IMR-90 (cell line): ENCODE measurements around the gene GARIN3. TPM values are rescaled to one million over a fixed set of nuclear protein-coding genes. Genes with fewer than 3 reads are reported as not detected.

ENCODE experiments used
- ATAC-seq: fragments of 200-7000 bp; cut with Tn5 transposase; 2 replicates; pipeline ENCODE4 v1.9.1; 2020; ENCODE audit warnings: low read depth, mild to moderate bottlenecking, moderate library complexity
- BruUV-seq: library from RNA; stranded (reverse); fragments of 400-500 nt; replicated peaks from 2 replicates; lab custom pipeline; 2021; lab: Mats Ljungman, UMichigan
- CTCF ChIA-PET: fragments of 300-600 bp; formaldehyde crosslinking; extraction: SDS; loops from one replicate; lab custom pipeline; 2021; ENCODE audit warnings: antibody characterized with exemption; lab: Yijun Ruan, JAX
- POLR2A ChIA-PET: fragments of 300-600 bp; sonication (Branson Sonifier 250); formaldehyde crosslinking; loops from one replicate; lab custom pipeline; 2022; ENCODE audit warnings: antibody characterized with exemption; ENCODE audit not compliant: unreplicated experiment; lab: Charles Lee
- DNase-seq: peaks from one replicate; pipeline ENCODE4 v3.0.0; 2013
- H2AFZ ChIP-seq: replicated peaks from 2 replicates; pipeline ENCODE3; 2013; ENCODE audit warnings: low read length, mild to moderate bottlenecking; ENCODE audit not compliant: poor library complexity
- H2AK5ac ChIP-seq: 2 replicates; pipeline ENCODE4 v1.6.1; 2013; ENCODE audit warnings: low read depth, low read length, inconsistent platforms
- H2AK9ac ChIP-seq: replicated peaks from 2 replicates; pipeline ENCODE3; 2013; ENCODE audit warnings: mild to moderate bottlenecking, low read depth, low read length, moderate library complexity; ENCODE audit not compliant: poor library complexity
- H2BK120ac ChIP-seq: 2 replicates; pipeline ENCODE4 v1.6.1; 2013; ENCODE audit warnings: low read depth, low read length, inconsistent platforms
- H2BK15ac ChIP-seq: 3 replicates; pipeline ENCODE4 v1.6.1; 2013; ENCODE audit warnings: low read depth, low read length, inconsistent platforms
- H2BK20ac ChIP-seq: 2 replicates; pipeline ENCODE4 v1.6.1; 2013; ENCODE audit warnings: low read depth, mild to moderate bottlenecking, inconsistent platforms, low read length, moderate library complexity
- H2BK5ac ChIP-seq: 2 replicates; pipeline ENCODE4 v1.6.1; 2013; ENCODE audit warnings: mild to moderate bottlenecking, low read depth, low read length, inconsistent platforms; ENCODE audit not compliant: poor library complexity, severe bottlenecking
- H3K14ac ChIP-seq: replicated peaks from 2 replicates; pipeline ENCODE4 v1.6.1; 2013; ENCODE audit warnings: low read depth, low read length, inconsistent platforms
- H3K18ac ChIP-seq: 2 replicates; pipeline ENCODE4 v1.6.1; 2013; ENCODE audit warnings: low read depth, low read length, control low read depth
- H3K23ac ChIP-seq: 2 replicates; pipeline ENCODE4 v1.6.1; 2013; ENCODE audit warnings: low read depth, low read length, inconsistent platforms
- H3K27ac ChIP-seq: 2 replicates; pipeline ENCODE4 v1.5.1; 2013; ENCODE audit warnings: mild to moderate bottlenecking, control low read depth, low read length; ENCODE audit not compliant: insufficient read depth
- H3K27me3 ChIP-seq: 2 replicates; pipeline ENCODE4 v1.6.1; 2013; ENCODE audit warnings: low read length; ENCODE audit not compliant: control insufficient read depth, insufficient read depth
- H3K36me3 ChIP-seq: 2 replicates; pipeline ENCODE4 v1.6.1; 2013; ENCODE audit warnings: low read length, mixed read lengths; ENCODE audit not compliant: control insufficient read depth, insufficient read depth
- H3K4ac ChIP-seq: 2 replicates; pipeline ENCODE4 v1.6.1; 2013; ENCODE audit warnings: low read depth, low read length, inconsistent platforms
- H3K4me1 ChIP-seq: 2 replicates; pipeline ENCODE4 v1.6.1; 2013; ENCODE audit warnings: low read length, mixed read lengths; ENCODE audit not compliant: control insufficient read depth, insufficient read depth
- H3K4me2 ChIP-seq: 2 replicates; pipeline ENCODE4 v1.6.1; 2013; ENCODE audit warnings: low read depth, mild to moderate bottlenecking, control low read depth, low read length, moderate library complexity
- H3K4me3 ChIP-seq: 2 replicates; pipeline ENCODE4 v1.5.1; 2013; ENCODE audit warnings: low read depth, mild to moderate bottlenecking, control low read depth, low read length, moderate library complexity; ENCODE audit not compliant: insufficient read depth
- H3K56ac ChIP-seq: 2 replicates; pipeline ENCODE4 v1.6.1; 2013; ENCODE audit warnings: low read length, inconsistent platforms; ENCODE audit not compliant: insufficient read depth; ENCODE audit errors: extremely low read depth
- H3K79me1 ChIP-seq, 2 experiments: 2 replicates each; pipeline ENCODE4 v1.6.1; 2013; ENCODE audit warnings: low read length in 2 of 2, inconsistent platforms in 1 of 2, low read depth in 1 of 2
- H3K9ac ChIP-seq: 2 replicates; pipeline ENCODE4 v1.6.1; 2013; ENCODE audit warnings: low read depth, low read length, control low read depth
- H3K9me1 ChIP-seq: 2 replicates; pipeline ENCODE4 v1.6.1; 2013; ENCODE audit warnings: low read length, inconsistent platforms; ENCODE audit not compliant: insufficient read depth
- H3K9me3 ChIP-seq: 2 replicates; pipeline ENCODE4 v1.6.1; 2013; ENCODE audit warnings: low read length; ENCODE audit not compliant: control insufficient read depth, insufficient read depth
- H4K20me1 ChIP-seq: 2 replicates; pipeline ENCODE4 v1.6.1; 2013; ENCODE audit warnings: low read length, inconsistent platforms; ENCODE audit not compliant: insufficient read depth
- H4K5ac ChIP-seq: 2 replicates; pipeline ENCODE4 v1.6.1; 2013; ENCODE audit warnings: mild to moderate bottlenecking, low read depth, low read length, control low read depth
- H4K8ac ChIP-seq, 2 experiments: 2 replicates each; pipeline ENCODE4 v1.6.1; 2013; ENCODE audit warnings: low read depth in 2 of 2, low read length in 2 of 2, control low read depth in 1 of 2, inconsistent platforms in 1 of 2
- H4K91ac ChIP-seq: 2 replicates; pipeline ENCODE4 v1.6.1; 2013; ENCODE audit warnings: low read depth, low read length, inconsistent platforms; ENCODE audit not compliant: insufficient read depth
- CTCF ChIP-seq: conservative IDR thresholded peaks from 2 replicates; pipeline ENCODE4 v1.5.1; 2012; ENCODE audit warnings: mild to moderate bottlenecking, low read depth, low read length, improper control_type of control experiment
- RFX5 ChIP-seq: IDR thresholded peaks from 2 replicates; pipeline ENCODE4 v1.8.0; 2012; ENCODE audit warnings: low read depth, mild to moderate bottlenecking, low read length, moderate library complexity
- WGBS, 2 experiments: methylation state at CpG; one replicate each; pipeline versions ENCODE4 v1.1.5 to v1.1.7; 2013; ENCODE audit warnings: missing lambda C conversion rate in 2 of 2; ENCODE audit not compliant: insufficient read length in 1 of 2; ENCODE audit errors: extremely low coverage in 2 of 2; 5-methylcytosine and 5-hydroxymethylcytosine counted together
- dilution Hi-C: fragments of 300-500 bp; cut with HindIII; formaldehyde crosslinking; loops from one replicate; pipeline ENCODE4 v1.14.3; 2018; ENCODE audit warnings: low sequenced_read_pairs; ENCODE audit not compliant: unreplicated experiment
- in situ Hi-C: fragments of 300-500 bp; cut with MboI; formaldehyde crosslinking; loops from 3 replicates; pipeline ENCODE4 v1.14.3; 2019; ENCODE audit warnings: low sequenced_read_pairs, inconsistent platforms, mixed read lengths
- intact Hi-C: fragments of 100-400 bp; cut with micrococcal nuclease; formaldehyde crosslinking; loops from 2 replicates; pipeline ENCODE4 v1.10.0; 2022
- polyA plus RNA-seq, 3 experiments: library from polyadenylated mRNA; depleted of rRNA; stranded (reverse); fragments of >200 nt; gene quantifications; 2 replicates each; pipeline ENCODE4 v1.2.3, GENCODE V29; 2012; ENCODE audit warnings: low replicate concordance in 1 of 3
- total RNA-seq: library from RNA; depleted of rRNA; stranded (reverse); fragments of >200 nt; gene quantifications from 2 replicates; pipeline ENCODE4 v1.2.3, GENCODE V29; 2012

The GARIN3 gene
- total and polyA plus RNA-seq, 2 of the 4 experiments (the other 2 are of a cell fraction): not detected

- Histone ChIP-seq H3K4ac (no peak overlapping the region), H4K5ac (no peak overlapping the region), H2AFZ (no peak overlapping the region), H3K4me2 (no peak overlapping the region), H3K4me1 (no peaks in the 10 kb centered on the region), H3K9ac (no peak overlapping the region), H3K9me1 (no peaks in the 10 kb centered on the region), H3K36me3 (no peaks in the 10 kb centered on the region), H4K20me1 (no peaks in the 10 kb centered on the region), H2AK5ac (no peak overlapping the region), H3K56ac (no peak overlapping the region), H3K9me3 (no peaks in the 10 kb centered on the region), H3K18ac (no peak overlapping the region), H2BK15ac (no peak overlapping the region), H3K14ac (no peak overlapping the region), H3K23ac (no peak overlapping the region), H3K27me3 (no peaks in the 10 kb centered on the region; the same call in none of the 2 replicates), H3K4me3 (no peak overlapping the region), H2BK120ac (no peak overlapping the region), H4K91ac (no peak overlapping the region), H3K27ac (no peak overlapping the region), H3K79me1 (no peaks in the 10 kb centered on the region), H2BK20ac (no peak overlapping the region), H2BK5ac (no peak overlapping the region), H2AK9ac (no peak overlapping the region), H4K8ac (no peak overlapping the region)
- dilution Hi-C loops (no loop called here), intact Hi-C loops (no loop called here), in situ Hi-C loops (no loop called here)
- POLR2A ChIA-PET: no interaction called here
- 40% methylated on average over 3 of the region's 8 CpGs; no CpG with 5 or more reads in 1 of the 2 experiments for WGBS, 2 experiments
- no peak for ATAC-seq
- CTCF ChIA-PET: no interaction called here
- TF ChIP-seq CTCF (no peak), RFX5 (no peak)
- BruUV-seq: no TSS peak
- no peak for DNase-seq
Observed at GRCh38 chr5:157184117-157184670, 18.1 kb upstream of the GARIN3 start.
